Measurements from ENCODE around the gene FREM2.

DNA sequence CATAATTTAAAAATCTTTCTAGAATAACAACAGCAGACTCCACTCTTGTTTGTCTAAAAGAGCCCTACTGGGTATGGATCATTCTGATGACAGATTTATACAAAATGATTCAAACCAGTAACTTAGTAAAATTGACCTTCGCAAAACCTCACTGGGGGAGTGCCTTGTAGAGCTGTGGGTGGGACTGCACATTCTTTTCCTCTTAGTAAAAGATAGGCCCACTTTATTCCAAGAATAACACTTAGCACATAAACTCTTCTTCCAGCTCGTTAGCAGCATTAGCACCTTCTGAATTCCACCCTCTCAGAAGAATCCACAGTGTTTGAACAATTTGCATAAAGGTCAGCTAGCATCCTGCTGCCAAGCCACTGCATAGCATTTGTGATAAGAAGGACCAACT is 196.9 kb downstream of the FREM2 start:
- TF ChIP-seq POLR2A (IDR thresholded peaks at IDR 0.05; ENCODE audit: borderline replicate concordance, extremely low read depth, insufficient read depth, insufficient read length), result no peak
- TF ChIP-seq, protein P1, sequence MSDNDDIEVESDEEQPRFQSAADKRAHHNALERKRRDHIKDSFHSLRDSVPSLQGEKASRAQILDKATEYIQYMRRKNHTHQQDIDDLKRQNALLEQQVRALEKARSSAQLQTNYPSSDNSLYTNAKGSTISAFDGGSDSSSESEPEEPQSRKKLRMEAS (IDR thresholded peaks at IDR 0.05), result no peak
- TF ChIP-seq POLR2AphosphoS5 (IDR thresholded peaks at IDR 0.05; ENCODE audit: low read depth, low read length), result no peak
- TF ChIP-seq, protein P2, sequence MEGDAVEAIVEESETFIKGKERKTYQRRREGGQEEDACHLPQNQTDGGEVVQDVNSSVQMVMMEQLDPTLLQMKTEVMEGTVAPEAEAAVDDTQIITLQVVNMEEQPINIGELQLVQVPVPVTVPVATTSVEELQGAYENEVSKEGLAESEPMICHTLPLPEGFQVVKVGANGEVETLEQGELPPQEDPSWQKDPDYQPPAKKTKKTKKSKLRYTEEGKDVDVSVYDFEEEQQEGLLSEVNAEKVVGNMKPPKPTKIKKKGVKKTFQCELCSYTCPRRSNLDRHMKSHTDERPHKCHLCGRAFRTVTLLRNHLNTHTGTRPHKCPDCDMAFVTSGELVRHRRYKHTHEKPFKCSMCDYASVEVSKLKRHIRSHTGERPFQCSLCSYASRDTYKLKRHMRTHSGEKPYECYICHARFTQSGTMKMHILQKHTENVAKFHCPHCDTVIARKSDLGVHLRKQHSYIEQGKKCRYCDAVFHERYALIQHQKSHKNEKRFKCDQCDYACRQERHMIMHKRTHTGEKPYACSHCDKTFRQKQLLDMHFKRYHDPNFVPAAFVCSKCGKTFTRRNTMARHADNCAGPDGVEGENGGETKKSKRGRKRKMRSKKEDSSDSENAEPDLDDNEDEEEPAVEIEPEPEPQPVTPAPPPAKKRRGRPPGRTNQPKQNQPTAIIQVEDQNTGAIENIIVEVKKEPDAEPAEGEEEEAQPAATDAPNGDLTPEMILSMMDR (IDR thresholded peaks at IDR 0.05 in 2 of 3, conservative IDR thresholded peaks at IDR 0.05 in 1 of 3; ENCODE audit: borderline replicate concordance in 1 of 3, insufficient read depth in 1 of 3, low read depth in 2 of 3, low read length in 2 of 3), result no peak
- TF ChIP-seq EZH2 (IDR thresholded peaks at IDR 0.05), result no peak

Data from HCT116 (cell line).